ENCODE results near the gene TGFBR3. TPM values are rescaled to one million over a fixed set of nuclear protein-coding genes. Genes with fewer than 3 reads are reported as not detected.

Gene TGFBR3
- total RNA-seq = 100 to 1,000 TPM in 3 of 4 donors, 10 to 100 TPM in 1; 87.8 to 388 (median 212) TPM

DNA sequence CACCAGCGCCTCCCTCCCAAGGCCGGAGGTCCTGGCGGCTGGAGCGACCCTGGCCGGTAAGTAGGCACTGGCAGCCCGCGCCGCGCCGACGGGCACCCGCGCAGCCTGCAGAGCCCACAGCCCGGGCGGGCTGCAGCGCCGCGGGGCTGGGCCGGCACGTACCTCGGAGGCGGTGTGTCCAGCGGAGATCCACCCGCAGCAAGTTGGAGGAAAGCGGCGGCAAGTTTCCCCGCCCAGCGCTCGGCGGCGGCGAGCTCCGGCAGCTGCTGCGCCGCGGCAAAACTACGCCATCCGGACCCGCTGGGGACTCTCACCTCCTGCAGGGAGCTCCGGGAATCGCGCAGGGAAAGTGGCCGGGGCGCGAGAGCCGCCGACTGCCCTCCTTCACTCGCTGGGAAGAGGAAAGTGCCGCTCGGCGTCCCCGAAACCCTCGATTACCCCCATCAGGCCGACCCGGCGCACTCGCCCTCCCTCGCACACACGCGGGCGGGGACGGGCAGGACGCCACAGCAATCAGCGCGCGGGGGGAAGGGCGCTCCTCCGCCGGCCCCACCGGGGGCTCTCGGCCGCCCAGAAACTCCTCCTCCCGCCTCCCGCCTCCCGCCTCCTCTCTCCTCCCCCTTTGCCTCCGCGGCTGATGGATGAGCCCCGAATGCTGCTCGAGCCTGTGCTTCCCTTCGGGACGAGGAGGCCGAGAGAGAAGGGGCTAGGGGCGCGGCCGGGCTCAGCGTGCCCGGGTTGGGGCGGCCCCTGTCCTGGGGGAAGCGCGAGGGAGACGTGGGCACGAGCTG is at the start of gene TGFBR3:
TSS of gene TGFBR3 (minus strand) at position 436 of the 791 bp plus-strand sequence. CDS start 24,620 bp downstream, outside the sequence.
- peak; percentile 97 for TF ChIP-seq POLR2A (IDR thresholded peaks at IDR 0.05)
- TF ChIP-seq, protein P1, sequence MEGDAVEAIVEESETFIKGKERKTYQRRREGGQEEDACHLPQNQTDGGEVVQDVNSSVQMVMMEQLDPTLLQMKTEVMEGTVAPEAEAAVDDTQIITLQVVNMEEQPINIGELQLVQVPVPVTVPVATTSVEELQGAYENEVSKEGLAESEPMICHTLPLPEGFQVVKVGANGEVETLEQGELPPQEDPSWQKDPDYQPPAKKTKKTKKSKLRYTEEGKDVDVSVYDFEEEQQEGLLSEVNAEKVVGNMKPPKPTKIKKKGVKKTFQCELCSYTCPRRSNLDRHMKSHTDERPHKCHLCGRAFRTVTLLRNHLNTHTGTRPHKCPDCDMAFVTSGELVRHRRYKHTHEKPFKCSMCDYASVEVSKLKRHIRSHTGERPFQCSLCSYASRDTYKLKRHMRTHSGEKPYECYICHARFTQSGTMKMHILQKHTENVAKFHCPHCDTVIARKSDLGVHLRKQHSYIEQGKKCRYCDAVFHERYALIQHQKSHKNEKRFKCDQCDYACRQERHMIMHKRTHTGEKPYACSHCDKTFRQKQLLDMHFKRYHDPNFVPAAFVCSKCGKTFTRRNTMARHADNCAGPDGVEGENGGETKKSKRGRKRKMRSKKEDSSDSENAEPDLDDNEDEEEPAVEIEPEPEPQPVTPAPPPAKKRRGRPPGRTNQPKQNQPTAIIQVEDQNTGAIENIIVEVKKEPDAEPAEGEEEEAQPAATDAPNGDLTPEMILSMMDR (IDR thresholded peaks at IDR 0.05) = peak; percentile 23 to 74 (median 59)
- Histone ChIP-seq H3K4me3 (peak within 1 kb of the TSS; percentile 56 to 95), H3K27ac (peak within 1 kb of the TSS; percentile 97 to 98), H3K36me3 (no peaks in the 10 kb centered on the region), H3K27me3 (no peaks in the 10 kb centered on the region), H3K4me1 (peaks cover 4 to 10% of the 10 kb centered on the region in 2 donors), H3K9me3 (no peaks in the 10 kb centered on the region)
- DNase-seq = peak; percentile 95 to 97
- intact Hi-C loops (cut with DNase I; ENCODE audit: low total_unique reads) = no loop called here

GRCh38 chr1:91929250-91929649 is 43.3 kb upstream of the TGFBR3 start:
- Histone ChIP-seq H3K27me3 (no peaks in the 10 kb centered on the region), H3K27ac (no peak overlapping the region)

GRCh38 chr1:91928026-91928425 is 42.1 kb upstream of the TGFBR3 start:
- intact Hi-C loops (cut with DNase I; ENCODE audit: low total_unique reads) = loop anchor here (5.0 kb wide), 1 partner anchor 416 kb away; no protein-coding TSS in a partner anchor
- no peak for DNase-seq
- no peaks in the 10 kb centered on the region for H3K4me1 ChIP-seq
- no peak overlapping the region for H3K27ac ChIP-seq
- TF ChIP-seq, protein P1 (IDR thresholded peaks at IDR 0.05) = no peak
- TF ChIP-seq POLR2A (IDR thresholded peaks at IDR 0.05) = no peak
- no peaks in the 10 kb centered on the region for H3K9me3 ChIP-seq
- H3K36me3 ChIP-seq = no peaks in the 10 kb centered on the region
- no peaks in the 10 kb centered on the region for H3K27me3 ChIP-seq
- no peak overlapping the region for H3K4me3 ChIP-seq

More at GRCh38 chr1:91929250-91929649, 43.3 kb upstream of the TGFBR3 start:
- H3K36me3 ChIP-seq = no peaks in the 10 kb centered on the region
- TF ChIP-seq, protein P1 (IDR thresholded peaks at IDR 0.05) = no peak
- DNase-seq = no peak
- H3K4me1 ChIP-seq = no peaks in the 10 kb centered on the region
- intact Hi-C loops (cut with DNase I; ENCODE audit: low total_unique reads) = loop anchor here (5.0 kb wide), 1 partner anchor 417 kb away; no protein-coding TSS in a partner anchor
- H3K9me3 ChIP-seq = no peaks in the 10 kb centered on the region
- no peak overlapping the region for H3K4me3 ChIP-seq

DNA sequence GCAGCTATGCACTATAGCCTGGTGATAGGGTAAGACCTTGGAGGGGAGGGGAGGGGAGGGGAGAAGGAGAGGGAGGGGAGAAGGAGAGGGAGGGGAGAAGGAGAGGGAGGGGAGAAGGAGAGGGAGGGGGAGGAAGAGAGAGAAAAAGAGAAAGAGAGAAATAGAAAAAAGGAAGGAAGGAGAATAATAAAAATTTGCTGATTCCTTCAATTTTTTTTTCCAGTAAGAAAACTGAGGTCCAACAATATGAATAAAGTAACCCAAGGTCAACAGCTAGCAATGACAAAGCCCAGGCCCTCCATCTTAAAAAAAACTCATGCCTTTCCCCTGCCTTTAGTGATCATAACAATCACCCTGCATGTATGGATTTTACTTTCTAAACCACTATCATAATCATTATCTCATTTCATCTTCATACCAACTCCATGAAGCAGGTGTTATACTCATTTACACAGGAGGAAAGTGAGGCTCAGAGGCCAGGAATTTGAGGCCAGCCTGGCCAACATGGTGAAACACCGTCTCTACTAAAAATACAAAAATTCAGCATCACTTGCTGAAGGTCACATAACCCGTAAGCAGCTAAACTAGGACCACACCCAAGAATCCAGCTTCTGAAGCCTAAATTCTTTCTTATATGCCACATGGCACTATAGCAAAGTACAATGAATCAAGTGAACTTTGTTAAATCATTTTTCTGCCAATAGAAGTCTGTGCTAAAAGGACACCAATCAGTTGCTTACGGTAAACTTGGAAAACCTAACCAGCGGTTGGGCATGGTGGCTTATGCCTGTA is 39.9 kb upstream of the TGFBR3 start:
- DNase-seq = no peak
- intact Hi-C loops (cut with DNase I; ENCODE audit: low total_unique reads) = loop anchor here (5.0 kb wide), 1 partner anchor 414 kb away; no protein-coding TSS in a partner anchor
- no peaks in the 10 kb centered on the region for H3K36me3 ChIP-seq
- no peak for TF ChIP-seq POLR2A (IDR thresholded peaks at IDR 0.05)
- TF ChIP-seq, protein P1 (IDR thresholded peaks at IDR 0.05) = no peak
- no peaks in the 10 kb centered on the region for H3K9me3 ChIP-seq
- H3K4me3 ChIP-seq = no peak overlapping the region
- no peaks in the 10 kb centered on the region for H3K4me1 ChIP-seq
- H3K27ac ChIP-seq = no peak overlapping the region
- H3K27me3 ChIP-seq = no peaks in the 10 kb centered on the region
